Glutamatergic neuron (in vitro differentiated cells): Measurements from ENCODE around the gene CREB5. TPM values are rescaled to one million over a fixed set of nuclear protein-coding genes. Genes with fewer than 3 reads are reported as not detected.

Experiments used
- DNase-seq: peaks from one replicate; pipeline ENCODE4 v3.0.0; 2022
- H3K27ac Mint-ChIP-seq: one replicate; pipeline ENCODE4 v1.8.0; 2020; ENCODE audit warnings: mild to moderate bottlenecking, mixed read lengths, inconsistent platforms; ENCODE audit not compliant: unreplicated experiment
- H3K27me3 Mint-ChIP-seq: one replicate; pipeline ENCODE4 v1.8.0; 2020; ENCODE audit warnings: mild to moderate bottlenecking, moderate library complexity, mixed read lengths, inconsistent platforms; ENCODE audit not compliant: unreplicated experiment
- H3K36me3 Mint-ChIP-seq: one replicate; pipeline ENCODE4 v1.8.0; 2020; ENCODE audit warnings: mild to moderate bottlenecking, mixed read lengths, inconsistent platforms; ENCODE audit not compliant: unreplicated experiment
- H3K4me1 Mint-ChIP-seq: one replicate; pipeline ENCODE4 v1.8.0; 2020; ENCODE audit warnings: mild to moderate bottlenecking, low read depth, mixed read lengths, inconsistent platforms; ENCODE audit not compliant: unreplicated experiment
- H3K4me3 Mint-ChIP-seq: one replicate; pipeline ENCODE4 v1.8.0; 2020; ENCODE audit warnings: mild to moderate bottlenecking, mixed read lengths, inconsistent platforms; ENCODE audit not compliant: unreplicated experiment
- H3K9me3 Mint-ChIP-seq: one replicate; pipeline ENCODE4 v1.8.0; 2020; ENCODE audit warnings: mild to moderate bottlenecking, moderate library complexity, mixed read lengths, inconsistent platforms; ENCODE audit not compliant: unreplicated experiment
- CTCF ChIP-seq: fragments of 200-600 bp; sonication (generic); IDR thresholded peaks from one replicate; pipeline ENCODE4 v1.5.0; 2021; ENCODE audit not compliant: partially characterized antibody, unreplicated experiment
- total RNA-seq: library from RNA; stranded (reverse); fragmentation: NEBNext Ultra II Directional; extraction: Animal tissue kit (Norgen Biotek cat#: 25700); gene quantifications from one replicate; pipeline ENCODE4 v1.2.1, GENCODE V29; 2021; ENCODE audit not compliant: unreplicated experiment

The CREB5 gene
- total RNA-seq, 1 donor from 2014 or later, result 50.4 TPM

- peaks cover 4% of the 10 kb centered on the region for H3K9me3 Mint-ChIP-seq
- no peak overlapping the region for H3K27ac Mint-ChIP-seq
- no peak for TF ChIP-seq CTCF
- H3K27me3 Mint-ChIP-seq, result no peaks in the 10 kb centered on the region
- H3K36me3 Mint-ChIP-seq, result peaks cover 11% of the 10 kb centered on the region
- no peak overlapping the region for H3K4me3 Mint-ChIP-seq
- H3K4me1 Mint-ChIP-seq, result peaks cover 14% of the 10 kb centered on the region
- DNase-seq, result no peak
These were observed 244.2 kb downstream of the CREB5 start for GRCh38 chr7:28656529-28656928.

- DNase-seq, result peak; percentile 23
- H3K27ac Mint-ChIP-seq, result peak overlapping the region; percentile 89
- peaks cover 11% of the 10 kb centered on the region for H3K36me3 Mint-ChIP-seq
- H3K4me1 Mint-ChIP-seq, result peaks cover 23% of the 10 kb centered on the region
- peaks cover 4% of the 10 kb centered on the region for H3K9me3 Mint-ChIP-seq
- no peak for TF ChIP-seq CTCF
- H3K4me3 Mint-ChIP-seq, result no peak overlapping the region
- no peaks in the 10 kb centered on the region for H3K27me3 Mint-ChIP-seq
These were observed 246.1 kb downstream of the CREB5 start for GRCh38 chr7:28658381-28658780.

- Mint-ChIP-seq H3K36me3 (peaks cover 15% of the 10 kb centered on the region), H3K27me3 (peaks cover 4% of the 10 kb centered on the region), H3K4me1 (peaks cover 21% of the 10 kb centered on the region), H3K9me3 (peaks cover 4% of the 10 kb centered on the region), H3K27ac (no peak overlapping the region), H3K4me3 (no peak overlapping the region)
- no peak for DNase-seq
- no peak for TF ChIP-seq CTCF
These were observed 247.8 kb downstream of the CREB5 start for GRCh38 chr7:28660132-28660531.

GRCh38 chr7:28661826-28662595 lies 249.7 kb downstream of the CREB5 start:
- no peak for DNase-seq
- no peak for TF ChIP-seq CTCF
- Mint-ChIP-seq H3K27me3 (peaks cover 4% of the 10 kb centered on the region), H3K4me1 (peaks cover 20% of the 10 kb centered on the region), H3K4me3 (peak overlapping the region; percentile 18), H3K27ac (peak overlapping the region; percentile 89), H3K9me3 (peaks cover 4% of the 10 kb centered on the region), H3K36me3 (peaks cover 15% of the 10 kb centered on the region)

GRCh38 chr7:28666154-28666553 lies 253.8 kb downstream of the CREB5 start:
- TF ChIP-seq CTCF, result no peak
- H3K27me3 Mint-ChIP-seq, result peaks cover 4% of the 10 kb centered on the region
- peaks cover 12% of the 10 kb centered on the region for H3K4me1 Mint-ChIP-seq
- peaks cover 4% of the 10 kb centered on the region for H3K36me3 Mint-ChIP-seq
- no peaks in the 10 kb centered on the region for H3K9me3 Mint-ChIP-seq
- no peak overlapping the region for H3K4me3 Mint-ChIP-seq
- no peak for DNase-seq
- H3K27ac Mint-ChIP-seq, result no peak overlapping the region
